Mesendoderm (in vitro differentiated cells): Measurements from ENCODE around the gene C1QTNF6.

Experiments
- DNase-seq: peaks from one replicate; pipeline ENCODE4 v3.0.0; 2013
- H2AK5ac ChIP-seq: 2 replicates; pipeline ENCODE4 v1.6.1; 2013; ENCODE audit warnings: low read length, inconsistent platforms
- H2BK120ac ChIP-seq: 2 replicates; pipeline ENCODE4 v1.6.1; 2013; ENCODE audit warnings: low read depth, mild to moderate bottlenecking, low read length, moderate library complexity, mixed read lengths
- H2BK15ac ChIP-seq: replicated peaks from 2 replicates; pipeline ENCODE4 v1.6.1; 2013; ENCODE audit warnings: low read depth, mild to moderate bottlenecking, moderate library complexity
- H2BK5ac ChIP-seq: 2 replicates; pipeline ENCODE4 v1.6.1; 2013; ENCODE audit warnings: low read length, inconsistent platforms
- H3K18ac ChIP-seq: 2 replicates; pipeline ENCODE4 v1.6.1; 2013; ENCODE audit warnings: mild to moderate bottlenecking, low read length, mixed read lengths
- H3K23ac ChIP-seq: one replicate; pipeline ENCODE4 v1.6.1; 2013; ENCODE audit warnings: low read length
- H3K27ac ChIP-seq: 2 replicates; pipeline ENCODE4 v1.5.1; 2013; ENCODE audit warnings: low read depth, mild to moderate bottlenecking, inconsistent platforms, low read length, moderate library complexity
- H3K27me3 ChIP-seq: 2 replicates; pipeline ENCODE4 v1.6.1; 2013; ENCODE audit warnings: low read length, control low read depth, mild to moderate bottlenecking, inconsistent platforms; ENCODE audit not compliant: insufficient read depth, poor library complexity
- H3K36me3 ChIP-seq: 2 replicates; pipeline ENCODE4 v1.6.1; 2013; ENCODE audit warnings: low read length, inconsistent platforms; ENCODE audit not compliant: control insufficient read depth, insufficient read depth
- H3K4ac ChIP-seq: one replicate; pipeline ENCODE4 v1.6.1; 2013; ENCODE audit warnings: low read depth, mild to moderate bottlenecking, low read length, moderate library complexity
- H3K4me1 ChIP-seq: 2 replicates; pipeline ENCODE4 v1.6.1; 2013; ENCODE audit warnings: low read depth, low read length, inconsistent platforms; ENCODE audit not compliant: control insufficient read depth
- H3K4me2 ChIP-seq: 2 replicates; pipeline ENCODE4 v1.6.1; 2013; ENCODE audit warnings: low read length
- H3K4me3 ChIP-seq: 2 replicates; pipeline ENCODE4 v1.5.1; 2013; ENCODE audit warnings: mild to moderate bottlenecking, low read length
- H3K56ac ChIP-seq: one replicate; pipeline ENCODE4 v1.6.1; 2013; ENCODE audit warnings: low read length
- H3K79me1 ChIP-seq: 2 replicates; pipeline ENCODE4 v1.6.1; 2013; ENCODE audit warnings: low read length, inconsistent platforms
- H3K79me2 ChIP-seq: 2 replicates; pipeline ENCODE4 v1.6.1; 2013; ENCODE audit warnings: mild to moderate bottlenecking, low read length; ENCODE audit not compliant: control insufficient read depth, insufficient read depth
- H3K9ac ChIP-seq: 2 replicates; pipeline ENCODE4 v1.6.1; 2013; ENCODE audit warnings: low read length, inconsistent platforms
- H4K5ac ChIP-seq: one replicate; pipeline ENCODE4 v1.6.1; 2013; ENCODE audit warnings: low read length
- H4K8ac ChIP-seq: one replicate; pipeline ENCODE4 v1.6.1; 2013; ENCODE audit warnings: low read depth, mild to moderate bottlenecking, control low read depth, low read length, moderate library complexity
- WGBS: extraction: QIAGEN DNeasy Blood & Tissue Kit; methylation state at CpG from one replicate; pipeline ENCODE4 v1.1.7; 2013; ENCODE audit warnings: low lambda C conversion rate, missing lambda C conversion rate; ENCODE audit not compliant: insufficient coverage; ENCODE audit errors: extremely low coverage; 5-methylcytosine and 5-hydroxymethylcytosine counted together

C1QTNF6 gene

DNA sequence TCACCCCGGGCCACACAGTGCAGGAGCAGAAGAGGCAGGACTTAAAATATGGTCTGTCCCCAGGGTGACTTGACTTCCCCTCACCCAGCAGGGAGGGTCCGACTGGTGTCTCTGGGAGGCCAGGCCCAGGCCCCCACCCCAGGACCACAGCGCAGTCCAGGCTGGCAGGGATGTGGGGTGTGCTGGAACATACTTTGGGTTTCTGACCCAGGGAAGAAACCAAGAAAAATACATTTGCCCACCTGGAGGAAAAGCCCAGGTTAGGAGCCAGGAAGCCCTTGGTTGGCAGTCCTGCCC is 5.2 kb downstream of the C1QTNF6 start:
- no peaks in the 10 kb centered on the region for H3K27me3 ChIP-seq
- no peak overlapping the region for H3K18ac ChIP-seq
- H3K56ac ChIP-seq: no peak overlapping the region
- no peak overlapping the region for H3K9ac ChIP-seq
- DNase-seq: no peak
- H3K36me3 ChIP-seq: no peaks in the 10 kb centered on the region
- H2BK5ac ChIP-seq: no peak overlapping the region
- H3K23ac ChIP-seq: no peak overlapping the region
- H3K4me3 ChIP-seq: no peak overlapping the region
- H3K4ac ChIP-seq: no peak overlapping the region
- H4K5ac ChIP-seq: no peak overlapping the region
- H3K4me1 ChIP-seq: peaks cover 3% of the 10 kb centered on the region
- no peaks in the 10 kb centered on the region for H3K79me2 ChIP-seq
- H4K8ac ChIP-seq: no peak overlapping the region
- H2BK15ac ChIP-seq: no peak overlapping the region
- no peak overlapping the region for H2BK120ac ChIP-seq
- H3K79me1 ChIP-seq: no peaks in the 10 kb centered on the region
- H3K27ac ChIP-seq: no peak overlapping the region
- H2AK5ac ChIP-seq: no peak overlapping the region
- WGBS: no CpG with 5 or more reads among the region's 3 CpGs
- H3K4me2 ChIP-seq: no peak overlapping the region

DNA sequence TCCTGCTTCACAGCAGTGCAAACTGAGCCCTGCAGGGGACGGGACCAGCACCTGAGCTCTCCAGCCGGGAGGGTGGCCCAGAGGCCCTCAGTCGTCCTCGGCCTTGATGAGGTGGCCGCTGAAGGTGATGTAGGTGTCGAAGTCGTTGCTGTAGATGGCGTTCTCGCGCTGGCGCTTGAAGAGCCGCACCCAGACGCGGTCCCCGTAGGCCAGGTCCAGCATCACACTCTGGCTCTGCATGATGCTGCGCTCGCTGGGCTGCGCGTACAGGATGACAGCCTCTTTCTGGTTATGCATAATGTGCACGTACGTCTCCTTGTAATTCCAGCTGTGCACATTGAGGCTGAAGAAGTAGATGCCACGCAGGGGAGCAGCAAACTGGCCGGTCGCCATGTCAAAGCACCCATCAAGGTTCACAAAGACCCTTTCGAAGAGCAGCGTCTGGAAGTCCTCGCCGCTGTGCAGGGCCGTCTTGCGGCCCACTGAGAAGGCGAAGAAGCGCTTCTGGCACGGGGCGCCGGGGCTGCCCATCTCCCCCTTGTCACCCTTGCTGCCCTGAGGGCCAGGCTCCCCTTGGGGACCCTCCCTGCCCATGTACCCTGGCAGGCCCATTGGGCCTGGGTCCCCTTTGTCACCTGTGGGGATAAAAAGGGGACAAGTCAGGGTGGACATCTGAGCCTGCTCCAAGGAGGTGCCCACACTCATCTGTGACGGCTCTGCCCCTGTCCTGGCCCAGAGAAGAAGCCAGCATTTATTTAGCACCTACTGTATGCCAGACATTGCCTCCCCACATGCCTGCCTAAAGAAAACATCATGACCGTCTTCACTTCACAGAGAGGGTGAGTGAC is 5.7 kb downstream of the C1QTNF6 start:
- Histone ChIP-seq H4K8ac (no peak overlapping the region), H3K18ac (no peak overlapping the region), H2BK5ac (no peak overlapping the region), H3K4me3 (no peak overlapping the region), H2BK15ac (no peak overlapping the region), H3K56ac (no peak overlapping the region), H3K79me1 (no peaks in the 10 kb centered on the region), H3K23ac (no peak overlapping the region), H2BK120ac (no peak overlapping the region), H3K9ac (no peak overlapping the region), H3K27ac (no peak overlapping the region), H3K27me3 (no peaks in the 10 kb centered on the region), H3K79me2 (no peaks in the 10 kb centered on the region), H2AK5ac (no peak overlapping the region), H4K5ac (no peak overlapping the region), H3K4ac (no peak overlapping the region), H3K4me1 (peaks cover 3% of the 10 kb centered on the region), H3K36me3 (no peaks in the 10 kb centered on the region), H3K4me2 (no peak overlapping the region)
- DNase-seq: no peak
- no CpG with 5 or more reads among the region's 37 CpGs for WGBS

DNA sequence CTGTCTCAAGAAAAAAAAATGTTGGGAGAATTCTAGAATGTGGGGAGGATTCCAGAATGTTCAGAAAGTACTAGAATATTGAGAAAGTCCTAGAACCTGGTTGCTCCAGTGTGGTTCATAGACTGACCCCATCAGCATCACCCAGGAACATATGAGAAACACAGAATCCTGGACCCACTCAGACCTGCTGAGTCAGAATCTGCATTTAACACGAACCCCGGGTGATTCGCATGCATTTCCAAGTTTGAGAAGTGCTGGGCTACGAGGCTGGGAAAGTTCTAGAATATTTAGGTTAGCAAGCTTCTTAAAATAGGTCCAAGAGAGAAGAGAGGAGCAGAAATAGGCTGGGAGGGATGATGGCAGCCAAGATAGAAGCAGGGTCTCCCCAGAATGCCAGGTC is 6.4 kb downstream of the C1QTNF6 start:
- Histone ChIP-seq H4K8ac (no peak overlapping the region), H3K4me2 (no peak overlapping the region), H2BK5ac (no peak overlapping the region), H3K4ac (no peak overlapping the region), H3K4me1 (no peaks in the 10 kb centered on the region), H2AK5ac (no peak overlapping the region), H3K9ac (no peak overlapping the region), H3K27ac (no peak overlapping the region), H4K5ac (no peak overlapping the region), H3K36me3 (no peaks in the 10 kb centered on the region), H3K23ac (no peak overlapping the region), H3K4me3 (no peak overlapping the region), H2BK120ac (no peak overlapping the region), H3K79me2 (no peaks in the 10 kb centered on the region), H2BK15ac (no peak overlapping the region), H3K79me1 (no peaks in the 10 kb centered on the region), H3K18ac (no peak overlapping the region), H3K27me3 (no peaks in the 10 kb centered on the region), H3K56ac (no peak overlapping the region)
- WGBS: no CpG with 5 or more reads among the region's 4 CpGs
- no peak for DNase-seq

DNA sequence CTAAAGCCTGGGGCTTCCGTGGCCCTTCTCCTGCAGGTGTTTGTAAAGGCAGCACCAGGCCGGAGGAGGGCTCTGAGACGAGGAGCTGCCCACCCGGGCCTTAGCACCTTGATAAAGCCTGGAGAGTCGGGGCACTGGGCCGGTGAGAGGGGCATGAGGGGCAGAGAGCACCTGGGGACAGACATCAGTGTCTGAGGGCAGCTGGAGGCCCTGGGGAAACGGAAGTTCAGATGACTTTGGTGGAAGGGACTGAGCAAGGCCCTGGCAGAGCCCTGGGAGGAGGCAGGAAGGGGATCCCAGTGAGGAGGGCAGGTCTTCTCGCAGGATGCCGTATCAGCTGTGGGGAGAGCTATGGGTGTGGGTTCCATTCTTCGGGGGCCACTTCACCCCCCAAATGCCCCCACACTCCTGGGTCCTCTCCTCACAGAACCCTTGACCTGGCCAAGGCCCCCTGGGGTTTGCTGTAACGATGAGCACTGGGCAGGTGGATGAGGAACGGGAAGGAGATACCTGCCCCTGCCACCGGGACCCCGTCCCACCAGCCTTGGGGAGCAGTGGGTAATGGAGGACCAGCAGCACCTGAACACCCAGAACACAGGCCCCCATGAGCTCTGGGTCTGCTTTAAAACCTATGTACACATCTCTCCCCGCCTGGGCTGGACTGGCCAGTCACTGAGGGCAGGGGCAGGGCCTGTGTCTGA is 7.4 kb downstream of the C1QTNF6 start:
- no peak overlapping the region for H2BK5ac ChIP-seq
- no peak overlapping the region for H3K27ac ChIP-seq
- no peaks in the 10 kb centered on the region for H3K4me1 ChIP-seq
- no peaks in the 10 kb centered on the region for H3K27me3 ChIP-seq
- H3K56ac ChIP-seq: no peak overlapping the region
- no peaks in the 10 kb centered on the region for H3K79me2 ChIP-seq
- H3K23ac ChIP-seq: no peak overlapping the region
- no peak overlapping the region for H2BK120ac ChIP-seq
- no peaks in the 10 kb centered on the region for H3K79me1 ChIP-seq
- H3K4me3 ChIP-seq: no peak overlapping the region
- WGBS: no CpG with 5 or more reads among the region's 15 CpGs
- no peak for DNase-seq
- no peak overlapping the region for H3K4me2 ChIP-seq
- no peak overlapping the region for H3K9ac ChIP-seq
- H2AK5ac ChIP-seq: no peak overlapping the region
- no peak overlapping the region for H2BK15ac ChIP-seq
- no peak overlapping the region for H3K18ac ChIP-seq
- H4K8ac ChIP-seq: no peak overlapping the region
- no peaks in the 10 kb centered on the region for H3K36me3 ChIP-seq
- H4K5ac ChIP-seq: no peak overlapping the region
- no peak overlapping the region for H3K4ac ChIP-seq

DNA sequence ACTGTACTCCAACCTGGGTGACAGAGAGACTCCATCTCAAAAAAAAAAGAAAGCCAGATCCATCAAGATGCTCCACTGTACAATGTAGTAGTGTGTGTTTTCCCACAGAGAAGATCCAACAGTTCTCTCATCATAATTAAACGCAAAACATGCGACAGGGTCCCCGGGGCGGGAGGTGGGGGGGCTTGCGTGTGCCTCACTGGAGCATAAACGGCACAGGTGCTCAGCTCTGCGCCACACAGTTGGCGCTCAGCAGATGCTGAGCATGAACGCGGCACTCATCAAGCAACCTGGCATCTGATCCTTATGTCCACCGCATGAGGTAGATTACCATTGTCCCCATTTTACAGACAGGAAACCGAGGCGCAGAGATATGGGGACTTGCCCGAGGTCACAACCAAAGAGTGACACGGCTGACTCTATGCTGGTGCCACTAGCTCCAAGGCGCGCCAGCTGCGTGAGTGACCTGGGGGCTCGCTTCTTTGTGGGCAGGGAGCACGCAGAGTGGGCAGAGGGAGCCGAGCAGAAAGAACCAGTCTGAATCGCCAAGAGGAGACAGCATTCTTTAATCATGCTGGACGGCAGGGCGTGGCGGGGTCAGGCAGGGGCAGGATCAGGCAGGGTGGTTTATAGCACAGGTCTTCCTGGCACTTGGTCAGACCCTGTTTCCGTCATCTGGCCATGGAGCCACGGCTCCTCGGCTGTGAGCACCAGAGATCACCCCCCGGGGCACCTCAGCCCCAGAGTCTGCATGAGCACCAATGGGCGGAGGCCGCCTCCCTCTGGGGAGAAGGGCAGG is 8.2 kb downstream of the C1QTNF6 start:
- Histone ChIP-seq H4K8ac (no peak overlapping the region), H3K4me3 (no peak overlapping the region), H3K79me2 (no peaks in the 10 kb centered on the region), H3K9ac (no peak overlapping the region), H3K56ac (no peak overlapping the region), H3K27me3 (no peaks in the 10 kb centered on the region), H3K23ac (no peak overlapping the region), H3K36me3 (no peaks in the 10 kb centered on the region), H3K4me1 (no peaks in the 10 kb centered on the region), H3K79me1 (no peaks in the 10 kb centered on the region), H3K27ac (no peak overlapping the region), H2AK5ac (no peak overlapping the region), H3K4ac (no peak overlapping the region), H3K4me2 (no peak overlapping the region), H2BK5ac (no peak overlapping the region), H2BK120ac (no peak overlapping the region), H2BK15ac (no peak overlapping the region), H4K5ac (no peak overlapping the region), H3K18ac (no peak overlapping the region)
- DNase-seq: no peak
- WGBS: no CpG with 5 or more reads among the region's 31 CpGs
